ENCODE data around the gene DMRT2. TPM values are rescaled to one million over a fixed set of nuclear protein-coding genes. Genes with fewer than 3 reads are reported as not detected.

The DMRT2 gene
- total RNA-seq, 6 experiments from 2014 or later: 0.49 TPM; not detected in 5

- 56% methylated on average over 3 of the region's 3 CpGs for WGBS (ENCODE audit: insufficient coverage, low coverage, low lambda C conversion rate, missing lambda C conversion rate)
- intact Hi-C loops (cut with DNase I): loop anchor here in 1 of 2 donors (5.0 kb wide), 1 partner anchor 115 kb away; no protein-coding TSS in a partner anchor
- no peak overlapping the region for H3K27ac ChIP-seq
- DNase-seq: no peak
- H3K27me3 ChIP-seq: no peaks in the 10 kb centered on the region
- H3K36me3 ChIP-seq: no peaks in the 10 kb centered on the region
- H3K4me3 ChIP-seq: no peak overlapping the region
- H3K4me1 ChIP-seq: no peaks in the 10 kb centered on the region
- TF ChIP-seq CTCF (IDR thresholded peaks at IDR 0.05): no peak
- ATAC-seq: peak in 1 of 4 donors; percentile 24
- H3K9me3 ChIP-seq: no peaks in the 10 kb centered on the region
Measured at GRCh38 chr9:1007312-1007711, 42.8 kb upstream of the DMRT2 start.

- no peaks in the 10 kb centered on the region for H3K4me1 ChIP-seq
- H3K36me3 ChIP-seq: no peaks in the 10 kb centered on the region
- 68% methylated on average over 3 of the region's 3 CpGs for WGBS (ENCODE audit: insufficient coverage, low coverage, low lambda C conversion rate, missing lambda C conversion rate)
- no peak overlapping the region for H3K4me3 ChIP-seq
- intact Hi-C loops (cut with DNase I): loop anchor here in 1 of 2 donors (5.0 kb wide), 1 partner anchor 116 kb away; no protein-coding TSS in a partner anchor
- no peak overlapping the region for H3K27ac ChIP-seq
- H3K9me3 ChIP-seq: no peaks in the 10 kb centered on the region
- no peak for TF ChIP-seq POLR2A (IDR thresholded peaks at IDR 0.05)
- TF ChIP-seq CTCF (IDR thresholded peaks at IDR 0.05): no peak
- no peak for ATAC-seq
- DNase-seq: no peak
- no peaks in the 10 kb centered on the region for H3K27me3 ChIP-seq
Measured at GRCh38 chr9:1008216-1008615, 41.9 kb upstream of the DMRT2 start.

- H3K27me3 ChIP-seq: no peaks in the 10 kb centered on the region
- H3K36me3 ChIP-seq: no peaks in the 10 kb centered on the region
- no peak overlapping the region for H3K4me3 ChIP-seq
- TF ChIP-seq CTCF (IDR thresholded peaks at IDR 0.05): peak; percentile 95 to 100 (median 99)
- TF ChIP-seq POLR2A (IDR thresholded peaks at IDR 0.05): no peak
- H3K27ac ChIP-seq: no peak overlapping the region
- H3K9me3 ChIP-seq: no peaks in the 10 kb centered on the region
- intact Hi-C loops (cut with DNase I): loop anchor here in 1 of 2 donors (5.0 kb wide), 1 partner anchor 117 kb away; no protein-coding TSS in a partner anchor
- 8% methylated on average over 12 of the region's 14 CpGs for WGBS (ENCODE audit: insufficient coverage, low coverage, low lambda C conversion rate, missing lambda C conversion rate)
- DNase-seq (peak; percentile 78 to 83 (median 82)), ATAC-seq (peak; percentile 98 to 99 (median 99))
- H3K4me1 ChIP-seq: no peaks in the 10 kb centered on the region
Measured at GRCh38 chr9:1009101-1009707, 41.0 kb upstream of the DMRT2 start.

- no peaks in the 10 kb centered on the region for H3K36me3 ChIP-seq
- DNase-seq (no peak), ATAC-seq (no peak)
- intact Hi-C loops (cut with DNase I): no loop called here
- TF ChIP-seq POLR2A (IDR thresholded peaks at IDR 0.05) (no peak), CTCF (IDR thresholded peaks at IDR 0.05) (no peak)
- no peak overlapping the region for H3K4me3 ChIP-seq
- H3K27ac ChIP-seq: no peak overlapping the region
- WGBS (ENCODE audit: insufficient coverage, low coverage, low lambda C conversion rate, missing lambda C conversion rate): 61% methylated on average over 5 of the region's 5 CpGs
- no peaks in the 10 kb centered on the region for H3K9me3 ChIP-seq
- no peaks in the 10 kb centered on the region for H3K4me1 ChIP-seq
- H3K27me3 ChIP-seq: no peaks in the 10 kb centered on the region
Measured at GRCh38 chr9:1013021-1013420, 37.1 kb upstream of the DMRT2 start.
